ENCODE data around the gene UACA.

DNA sequence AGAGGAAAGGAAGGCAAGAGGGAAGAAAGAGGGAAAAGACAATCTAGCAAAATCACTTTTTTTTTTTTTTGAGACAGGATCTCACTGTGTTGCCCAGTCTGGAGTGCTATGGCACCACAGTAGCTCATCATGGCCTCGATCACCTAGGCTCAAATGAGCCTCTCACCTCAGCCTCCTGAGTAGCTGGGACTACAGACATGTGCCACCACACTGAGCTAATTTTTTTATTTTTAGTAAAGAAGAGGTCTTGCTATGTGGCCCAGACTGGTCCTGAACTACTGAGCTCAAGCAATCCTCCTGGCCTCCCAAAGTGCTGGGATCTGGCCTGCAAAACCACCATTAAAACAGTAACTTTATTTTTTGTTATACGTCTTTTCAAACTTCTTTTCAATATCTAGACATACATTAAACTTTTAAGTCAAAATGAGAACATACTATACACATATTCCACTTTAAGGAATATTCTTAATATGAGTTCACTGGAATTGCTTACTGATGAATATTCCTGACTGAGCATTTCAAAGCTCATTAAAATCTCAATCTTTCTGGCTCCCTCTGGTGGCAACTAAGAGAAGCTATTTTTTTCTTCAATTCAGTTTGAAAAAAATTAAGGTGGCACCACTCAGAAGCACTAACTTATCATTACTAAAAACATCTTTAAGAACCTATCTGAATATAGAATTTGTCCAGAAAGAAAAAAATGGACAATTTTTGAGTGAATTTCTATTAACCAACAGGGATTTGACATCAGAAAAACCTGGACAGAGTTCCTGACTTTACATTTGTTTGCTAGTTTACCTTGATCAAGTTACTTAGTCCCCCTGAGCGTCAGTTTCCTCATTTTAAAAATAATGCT is 40.9 kb downstream of the UACA start:
- TF ChIP-seq POLR2A (IDR thresholded peaks at IDR 0.05; ENCODE audit: low read depth, low read length) (no peak), TAF1 (IDR thresholded peaks at IDR 0.05; ENCODE audit: low read depth, low read length) (no peak), POLR2AphosphoS5 (IDR thresholded peaks at IDR 0.05; ENCODE audit: low read depth, low read length) (no peak), PAX5 (IDR thresholded peaks at IDR 0.05; ENCODE audit: insufficient read depth, low read length, severe bottlenecking) (no peak)

All from GM12891 (cell line).